PC-9 (cell line): ENCODE data around the gene MYDGF. TPM values are rescaled to one million over a fixed set of nuclear protein-coding genes. Genes with fewer than 3 reads are reported as not detected.

Source experiments
- BruUV-seq: library from RNA; stranded (reverse); fragments of 400-500 nt; replicated peaks from 2 replicates; lab custom pipeline; 2021; lab: Mats Ljungman, UMichigan
- CTCF ChIA-PET: fragments of 300-600 bp; sonication (Branson Sonifier 250); formaldehyde crosslinking; loops from one replicate; lab custom pipeline; 2022; ENCODE audit warnings: antibody characterized with exemption; lab: Charles Lee
- POLR2A ChIA-PET: fragments of 300-600 bp; sonication (Branson Sonifier 250); formaldehyde crosslinking; loops from one replicate; lab custom pipeline; 2022; ENCODE audit warnings: antibody characterized with exemption; ENCODE audit not compliant: unreplicated experiment; lab: Charles Lee
- DNase-seq, 2 experiments: peaks; one replicate each; pipeline versions ENCODE4 v3.0.0 to v3.0.0-alpha.2; 2015 to 2022; ENCODE audit warnings: mixed read lengths in 1 of 2
- H2AFZ ChIP-seq: fragments of 200-600 bp; sonication (generic); 2 replicates; pipeline ENCODE4 v1.8.1; 2017; ENCODE audit warnings: antibody characterized with exemption
- H3F3A ChIP-seq: fragments of 200-600 bp; sonication (generic); 2 replicates; pipeline ENCODE4 v1.8.1; 2017; ENCODE audit warnings: antibody characterized with exemption, mild to moderate bottlenecking, low read depth; ENCODE audit not compliant: insufficient read depth
- H3K27ac ChIP-seq: fragments of 200-600 bp; sonication (generic); 2 replicates; pipeline ENCODE4 v1.6.1; 2016; ENCODE audit warnings: mixed run types
- H3K27me3 ChIP-seq: fragments of 200-600 bp; sonication (generic); 2 replicates; pipeline ENCODE4 v1.6.1; 2016; ENCODE audit warnings: low read depth, mixed run types; ENCODE audit not compliant: insufficient read depth
- H3K36me3 ChIP-seq: fragments of 200-600 bp; sonication (generic); 2 replicates; pipeline ENCODE4 v1.6.1; 2016; ENCODE audit warnings: low read depth, mixed run types
- H3K4me1 ChIP-seq: fragments of 200-600 bp; sonication (generic); replicated peaks from 2 replicates; pipeline ENCODE4 v1.6.1; 2016; ENCODE audit warnings: mixed run types; ENCODE audit not compliant: insufficient read depth
- H3K4me2 ChIP-seq: fragments of 200-600 bp; sonication (generic); 2 replicates; pipeline ENCODE4 v1.6.1; 2017; ENCODE audit warnings: mixed run types
- H3K4me3 ChIP-seq: fragments of 200-600 bp; sonication (generic); 2 replicates; pipeline ENCODE4 v1.6.1; 2016; ENCODE audit warnings: mixed run types
- H3K79me2 ChIP-seq: fragments of 200-600 bp; sonication (generic); 2 replicates; pipeline ENCODE4 v1.6.1; 2017; ENCODE audit warnings: low read depth, mixed run types
- H3K9me2 ChIP-seq: fragments of 200-600 bp; sonication (generic); 2 replicates; pipeline ENCODE4 v1.8.1; 2017; ENCODE audit warnings: mild to moderate bottlenecking; ENCODE audit not compliant: insufficient read depth
- H3K9me3 ChIP-seq: fragments of 200-600 bp; sonication (generic); 2 replicates; pipeline ENCODE4 v1.8.1; 2016; ENCODE audit warnings: low read depth; ENCODE audit not compliant: insufficient read depth
- H4K20me1 ChIP-seq: fragments of 200-600 bp; sonication (generic); 2 replicates; pipeline ENCODE4 v1.8.1; 2017; ENCODE audit not compliant: insufficient read depth
- CTCF ChIP-seq: fragments of 200-600 bp; sonication (generic); conservative IDR thresholded peaks from 2 replicates; pipeline ENCODE4 v1.6.1; 2017; ENCODE audit warnings: mixed run types, antibody characterized with exemption, mild to moderate bottlenecking, moderate library complexity
- EZH2 ChIP-seq: fragments of 200-600 bp; sonication (generic); IDR thresholded peaks from 2 replicates; pipeline ENCODE4 v1.8.0; 2017; ENCODE audit warnings: antibody characterized with exemption, low read depth
- intact Hi-C: fragments of 100-400 bp; cut with micrococcal nuclease; formaldehyde crosslinking; loops from one replicate; pipeline ENCODE4 v1.10.0; 2022; ENCODE audit not compliant: unreplicated experiment
- total RNA-seq: library from RNA; stranded (reverse); gene quantifications from 2 replicates; pipeline ENCODE4 v1.2.3, GENCODE V29; 2021

Gene MYDGF
- total RNA-seq, 1 experiment from 2014 or later, result 60.1 TPM

- H3K79me2 ChIP-seq, result no peaks in the 10 kb centered on the region
- no peaks in the 10 kb centered on the region for H3K36me3 ChIP-seq
- no peak for TF ChIP-seq EZH2
- TF ChIP-seq CTCF, result no peak
- no peak overlapping the region for H3K27ac ChIP-seq
- BruUV-seq, result no TSS peak
- CTCF ChIA-PET, result no interaction called here
- H3K27me3 ChIP-seq, result no peaks in the 10 kb centered on the region
- H4K20me1 ChIP-seq, result no peaks in the 10 kb centered on the region
- no peak overlapping the region for H2AFZ ChIP-seq
- no peaks in the 10 kb centered on the region for H3K9me2 ChIP-seq
- no peak for DNase-seq
- no peaks in the 10 kb centered on the region for H3K9me3 ChIP-seq
- H3K4me1 ChIP-seq, result peaks cover 5% of the 10 kb centered on the region
- POLR2A ChIA-PET, result no interaction called here
- H3K4me3 ChIP-seq, result no peak overlapping the region
- H3F3A ChIP-seq, result no peaks in the 10 kb centered on the region
- intact Hi-C loops, result loop anchor here (10.0 kb wide), 1 partner anchor 204 kb away; no protein-coding TSS in a partner anchor
- H3K4me2 ChIP-seq, result no peak overlapping the region
Observed at GRCh38 chr19:4711211-4711610, 41.1 kb upstream of the MYDGF start.

DNA sequence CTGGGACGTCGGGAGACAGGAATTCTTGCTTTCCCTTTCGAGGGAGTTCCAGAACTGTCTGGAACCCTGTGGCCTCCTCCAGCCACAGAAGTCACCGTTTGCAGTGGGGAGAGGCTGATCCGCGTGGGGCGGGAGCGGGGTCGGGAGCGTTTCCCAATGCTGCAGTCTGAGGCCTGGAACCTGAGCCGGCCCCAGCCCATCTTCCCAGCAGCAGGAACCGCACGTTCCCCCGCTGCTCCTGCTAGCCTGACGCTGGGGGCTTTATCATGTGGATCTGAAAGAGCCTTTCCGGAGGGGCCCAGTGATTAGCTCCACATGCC lies 40.1 kb upstream of the MYDGF start:
- CTCF ChIA-PET, result no interaction called here
- POLR2A ChIA-PET, result no interaction called here

GRCh38 chr19:4709440-4710280 lies 39.5 kb upstream of the MYDGF start:
- intact Hi-C loops, result loop anchor here (10.0 kb wide), 1 partner anchor 205 kb away; no protein-coding TSS in a partner anchor
- Histone ChIP-seq H3K9me3 (no peaks in the 10 kb centered on the region), H3K4me2 (no peak overlapping the region), H3K36me3 (no peaks in the 10 kb centered on the region), H4K20me1 (no peaks in the 10 kb centered on the region), H2AFZ (no peak overlapping the region), H3K9me2 (no peaks in the 10 kb centered on the region), H3K27ac (no peak overlapping the region), H3K79me2 (no peaks in the 10 kb centered on the region), H3F3A (no peaks in the 10 kb centered on the region), H3K4me3 (no peak overlapping the region), H3K4me1 (peaks cover 5% of the 10 kb centered on the region), H3K27me3 (no peaks in the 10 kb centered on the region)
- no peak for DNase-seq
- ChIA-PET POLR2A (no interaction called here), CTCF (no interaction called here)
- no TSS peak for BruUV-seq
- TF ChIP-seq CTCF (no peak), EZH2 (no peak)

More for the DNA sequence above, 40.1 kb upstream of the MYDGF start:
- Histone ChIP-seq H2AFZ (no peak overlapping the region), H3K4me1 (peaks cover 5% of the 10 kb centered on the region), H3K9me3 (no peaks in the 10 kb centered on the region), H3F3A (no peaks in the 10 kb centered on the region), H4K20me1 (no peaks in the 10 kb centered on the region), H3K4me3 (no peak overlapping the region), H3K36me3 (no peaks in the 10 kb centered on the region), H3K27ac (no peak overlapping the region), H3K27me3 (no peaks in the 10 kb centered on the region), H3K9me2 (no peaks in the 10 kb centered on the region), H3K4me2 (no peak overlapping the region), H3K79me2 (no peaks in the 10 kb centered on the region)
- intact Hi-C loops, result loop anchor here (10.0 kb wide), 1 partner anchor 205 kb away; no protein-coding TSS in a partner anchor
- DNase-seq, result no peak
- TF ChIP-seq CTCF (no peak), EZH2 (no peak)
- no TSS peak for BruUV-seq
